ENCODE data around the gene MGLL. TPM values are rescaled to one million over a fixed set of nuclear protein-coding genes. Genes with fewer than 3 reads are reported as not detected.

MGLL gene
- polyA plus RNA-seq, 2 donors, result 78.0 to 99.1 TPM

DNA sequence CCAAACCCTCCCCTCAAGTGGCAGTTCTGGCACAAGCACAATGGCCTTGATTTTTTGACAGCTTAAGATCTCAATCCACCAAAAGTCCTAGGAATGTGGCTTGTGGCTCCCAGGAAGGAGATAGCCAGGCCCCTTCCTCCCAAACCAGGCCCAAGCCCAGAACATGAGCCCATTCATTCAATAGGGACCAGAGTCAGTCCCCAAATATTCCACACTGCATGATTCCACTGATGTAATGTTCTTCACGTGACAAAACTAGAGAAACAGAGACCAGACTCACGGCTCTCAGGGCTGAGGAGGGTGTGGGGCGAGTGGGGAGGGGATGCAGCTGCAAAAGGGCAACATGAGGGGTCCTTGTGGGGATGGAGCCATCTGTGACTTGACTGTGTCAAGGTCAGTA is 124.0 kb downstream of the MGLL start:
- peak overlapping the region; percentile 89 to 90 for H3K27ac ChIP-seq (ENCODE audit: low read depth in 2 of 2, low read length in 1 of 2)
- no peak overlapping the region for H3K4me3 ChIP-seq (ENCODE audit: low read depth in 1 of 2, low read length in 2 of 2)
- 65 to 75% methylated on average over 3 of the region's 3 CpGs for WGBS, 2 donors
- no peaks in the 10 kb centered on the region for H3K9me3 ChIP-seq (ENCODE audit: control insufficient read depth in 2 of 2, insufficient read depth in 1 of 2, low read depth in 1 of 2, low read length in 1 of 2)
- peaks cover 2 to 3% of the 10 kb centered on the region in 2 donors for H3K36me3 ChIP-seq (ENCODE audit: control insufficient read depth in 2 of 2, insufficient read depth in 2 of 2, low read length in 1 of 2)
- H3K4me1 ChIP-seq (ENCODE audit: control insufficient read depth in 2 of 2, insufficient read depth in 2 of 2, low read length in 1 of 2), result peaks cover 0 to 26% of the 10 kb centered on the region in 2 donors
- H3K27me3 ChIP-seq (ENCODE audit: control insufficient read depth in 1 of 2, insufficient read depth in 2 of 2, low read length in 2 of 2), result no peaks in the 10 kb centered on the region

DNA sequence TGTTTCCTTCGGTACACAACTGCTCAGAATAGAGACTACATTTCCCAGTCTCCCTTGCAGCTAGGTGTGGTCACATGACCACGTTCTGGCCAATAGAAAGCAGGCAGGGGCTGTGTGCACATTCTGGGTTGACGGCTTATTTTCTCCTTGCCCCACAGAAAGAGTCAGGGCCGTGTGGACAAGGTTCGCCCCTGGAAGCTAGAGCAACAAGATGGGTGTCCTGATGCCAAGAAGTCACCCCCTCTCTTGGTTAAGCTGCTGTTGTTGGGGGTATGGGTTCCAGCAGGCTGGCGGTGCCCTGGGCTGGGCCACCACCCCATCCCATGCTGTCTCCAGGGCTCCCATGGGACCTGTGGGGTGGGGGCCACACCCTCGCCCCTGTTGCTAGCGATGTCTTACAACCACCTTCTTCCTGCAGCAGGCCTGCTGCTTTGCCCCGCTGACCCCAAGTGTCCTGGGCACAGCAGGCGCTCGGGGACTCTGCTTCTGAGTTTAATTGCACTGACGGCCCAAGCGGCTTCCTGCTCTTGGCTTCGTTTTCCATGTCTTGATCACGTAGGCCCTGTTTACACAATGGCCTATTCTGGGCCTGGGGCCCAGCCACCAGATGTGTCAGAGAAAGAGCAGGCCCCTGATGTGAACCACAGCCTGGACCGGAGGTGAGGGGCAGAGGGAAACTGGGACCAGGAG is 124.6 kb downstream of the MGLL start:
- Histone ChIP-seq H3K27ac (ENCODE audit: low read depth in 2 of 2, low read length in 1 of 2) (peak overlapping the region; percentile 89 to 90), H3K9me3 (ENCODE audit: control insufficient read depth in 2 of 2, insufficient read depth in 1 of 2, low read depth in 1 of 2, low read length in 1 of 2) (no peaks in the 10 kb centered on the region), H3K4me3 (ENCODE audit: low read depth in 1 of 2, low read length in 2 of 2) (peak overlapping the region in 1 of 2 donors; percentile 5), H3K4me1 (ENCODE audit: control insufficient read depth in 2 of 2, insufficient read depth in 2 of 2, low read length in 1 of 2) (peaks cover 0 to 26% of the 10 kb centered on the region in 2 donors), H3K36me3 (ENCODE audit: control insufficient read depth in 2 of 2, insufficient read depth in 2 of 2, low read length in 1 of 2) (peaks cover 3 to 8% of the 10 kb centered on the region in 2 donors), H3K27me3 (ENCODE audit: control insufficient read depth in 1 of 2, insufficient read depth in 2 of 2, low read length in 2 of 2) (no peaks in the 10 kb centered on the region)
- 28 to 33% methylated on average over 16 of the region's 16 CpGs for WGBS, 2 donors

DNA sequence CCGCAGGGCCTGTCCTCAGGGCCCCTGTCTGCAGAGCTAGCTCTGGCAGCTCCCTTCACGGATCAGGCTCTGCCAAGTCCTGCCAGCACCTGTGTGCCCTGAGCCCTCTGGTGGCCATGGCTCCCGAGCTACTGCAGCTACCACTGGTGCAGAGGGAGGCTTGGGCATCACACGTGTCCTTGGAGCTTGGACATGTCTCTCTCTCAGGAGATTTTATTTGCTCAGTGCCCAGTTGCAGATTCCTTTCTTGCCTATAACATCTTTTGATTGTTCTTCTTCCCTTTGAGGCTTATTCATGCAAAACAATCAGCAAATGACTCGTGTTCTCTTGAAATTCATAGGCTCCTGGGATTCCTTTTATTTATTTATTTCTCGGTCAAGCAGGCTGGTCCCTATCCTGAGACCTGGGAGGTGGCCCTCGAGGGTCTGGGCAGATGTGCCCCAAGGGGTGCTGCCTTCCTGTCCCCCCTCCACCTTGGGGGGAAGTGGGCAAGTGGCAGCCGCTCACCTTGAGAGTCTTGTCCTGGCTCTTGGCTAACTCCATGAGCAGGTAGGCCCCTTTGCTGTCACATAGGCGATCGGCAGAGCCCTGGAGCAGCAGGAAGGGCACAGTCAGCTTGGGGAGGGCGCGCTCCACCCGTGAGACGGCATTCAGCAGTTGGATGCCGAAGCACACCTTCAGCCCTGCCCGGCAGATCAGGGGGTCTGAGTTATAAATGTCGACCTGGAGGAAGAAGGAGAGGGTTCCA is 127.7 kb downstream of the MGLL start:
- peaks cover 0 to 16% of the 10 kb centered on the region in 2 donors for H3K4me1 ChIP-seq (ENCODE audit: control insufficient read depth in 2 of 2, insufficient read depth in 2 of 2, low read length in 1 of 2)
- H3K27me3 ChIP-seq (ENCODE audit: control insufficient read depth in 1 of 2, insufficient read depth in 2 of 2, low read length in 2 of 2), result no peaks in the 10 kb centered on the region
- no peak overlapping the region for H3K27ac ChIP-seq (ENCODE audit: low read depth in 2 of 2, low read length in 1 of 2)
- H3K9me3 ChIP-seq (ENCODE audit: control insufficient read depth in 2 of 2, insufficient read depth in 1 of 2, low read depth in 1 of 2, low read length in 1 of 2), result no peaks in the 10 kb centered on the region
- H3K4me3 ChIP-seq (ENCODE audit: low read depth in 1 of 2, low read length in 2 of 2), result no peak overlapping the region
- peaks cover 8 to 23% of the 10 kb centered on the region in 2 donors for H3K36me3 ChIP-seq (ENCODE audit: control insufficient read depth in 2 of 2, insufficient read depth in 2 of 2, low read length in 1 of 2)
- 70% methylated on average over 17 of the region's 17 CpGs for WGBS, 2 donors

- Histone ChIP-seq H3K9me3 (ENCODE audit: control insufficient read depth in 2 of 2, insufficient read depth in 1 of 2, low read depth in 1 of 2, low read length in 1 of 2) (no peaks in the 10 kb centered on the region), H3K27ac (ENCODE audit: low read depth in 2 of 2, low read length in 1 of 2) (no peak overlapping the region), H3K27me3 (ENCODE audit: control insufficient read depth in 1 of 2, insufficient read depth in 2 of 2, low read length in 2 of 2) (no peaks in the 10 kb centered on the region), H3K4me1 (ENCODE audit: control insufficient read depth in 2 of 2, insufficient read depth in 2 of 2, low read length in 1 of 2) (peaks cover 0 to 14% of the 10 kb centered on the region in 2 donors), H3K36me3 (ENCODE audit: control insufficient read depth in 2 of 2, insufficient read depth in 2 of 2, low read length in 1 of 2) (peaks cover 8 to 28% of the 10 kb centered on the region in 2 donors), H3K4me3 (ENCODE audit: low read depth in 1 of 2, low read length in 2 of 2) (no peak overlapping the region)
- 89% methylated on average over 7 of the region's 7 CpGs for WGBS, 2 donors
Measured at GRCh38 chr3:127693336-127693843, 128.9 kb downstream of the MGLL start.

- 86 to 91% methylated on average over 21 of the region's 21 CpGs for WGBS, 2 donors
- peaks cover 8 to 28% of the 10 kb centered on the region in 2 donors for H3K36me3 ChIP-seq (ENCODE audit: control insufficient read depth in 2 of 2, insufficient read depth in 2 of 2, low read length in 1 of 2)
- H3K4me1 ChIP-seq (ENCODE audit: control insufficient read depth in 2 of 2, insufficient read depth in 2 of 2, low read length in 1 of 2), result peaks cover 0 to 12% of the 10 kb centered on the region in 2 donors
- no peaks in the 10 kb centered on the region for H3K27me3 ChIP-seq (ENCODE audit: control insufficient read depth in 1 of 2, insufficient read depth in 2 of 2, low read length in 2 of 2)
- no peak overlapping the region for H3K27ac ChIP-seq (ENCODE audit: low read depth in 2 of 2, low read length in 1 of 2)
- H3K9me3 ChIP-seq (ENCODE audit: control insufficient read depth in 2 of 2, insufficient read depth in 1 of 2, low read depth in 1 of 2, low read length in 1 of 2), result no peaks in the 10 kb centered on the region
- no peak overlapping the region for H3K4me3 ChIP-seq (ENCODE audit: low read depth in 1 of 2, low read length in 2 of 2)
Measured at GRCh38 chr3:127692501-127693335, 129.6 kb downstream of the MGLL start.

GRCh38 chr3:127691974-127692373 is 130.3 kb downstream of the MGLL start:
- Histone ChIP-seq H3K4me3 (ENCODE audit: low read depth in 1 of 2, low read length in 2 of 2) (no peak overlapping the region), H3K36me3 (ENCODE audit: control insufficient read depth in 2 of 2, insufficient read depth in 2 of 2, low read length in 1 of 2) (peaks cover 8 to 28% of the 10 kb centered on the region in 2 donors), H3K4me1 (ENCODE audit: control insufficient read depth in 2 of 2, insufficient read depth in 2 of 2, low read length in 1 of 2) (peaks cover 0 to 6% of the 10 kb centered on the region in 2 donors), H3K27ac (ENCODE audit: low read depth in 2 of 2, low read length in 1 of 2) (no peak overlapping the region), H3K27me3 (ENCODE audit: control insufficient read depth in 1 of 2, insufficient read depth in 2 of 2, low read length in 2 of 2) (no peaks in the 10 kb centered on the region), H3K9me3 (ENCODE audit: control insufficient read depth in 2 of 2, insufficient read depth in 1 of 2, low read depth in 1 of 2, low read length in 1 of 2) (no peaks in the 10 kb centered on the region)
- WGBS, 2 donors, result 89 to 91% methylated on average over 6 of the region's 6 CpGs

DNA sequence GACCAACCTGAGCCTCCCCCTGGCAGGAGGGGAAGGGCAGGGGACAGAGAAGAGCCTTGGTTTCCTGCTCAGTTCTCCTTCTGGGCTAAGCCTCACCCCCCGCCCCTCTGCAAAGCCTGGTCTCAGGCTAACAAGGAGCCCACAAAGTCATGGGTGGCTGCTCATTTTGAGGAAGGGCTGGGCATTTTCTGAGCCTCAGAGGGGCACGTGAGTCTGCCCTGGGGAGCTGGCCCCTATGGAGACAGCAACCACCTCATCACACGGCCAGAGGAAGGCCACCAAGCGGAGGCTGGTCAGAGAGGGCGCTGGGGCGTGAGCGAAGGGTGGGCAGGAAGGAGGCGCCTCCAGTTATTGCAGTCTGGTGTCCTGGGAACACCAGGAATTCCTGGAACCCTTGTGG is 130.8 kb downstream of the MGLL start:
- Histone ChIP-seq H3K27ac (ENCODE audit: low read depth in 2 of 2, low read length in 1 of 2) (peak overlapping the region in 1 of 2 donors; percentile 5), H3K36me3 (ENCODE audit: control insufficient read depth in 2 of 2, insufficient read depth in 2 of 2, low read length in 1 of 2) (peaks cover 8 to 28% of the 10 kb centered on the region in 2 donors), H3K27me3 (ENCODE audit: control insufficient read depth in 1 of 2, insufficient read depth in 2 of 2, low read length in 2 of 2) (no peaks in the 10 kb centered on the region), H3K4me3 (ENCODE audit: low read depth in 1 of 2, low read length in 2 of 2) (no peak overlapping the region), H3K9me3 (ENCODE audit: control insufficient read depth in 2 of 2, insufficient read depth in 1 of 2, low read depth in 1 of 2, low read length in 1 of 2) (no peaks in the 10 kb centered on the region), H3K4me1 (ENCODE audit: control insufficient read depth in 2 of 2, insufficient read depth in 2 of 2, low read length in 1 of 2) (peaks cover 0 to 2% of the 10 kb centered on the region in 2 donors)
- WGBS, 2 donors, result 91 to 96% methylated on average over 8 of the region's 8 CpGs

GRCh38 chr3:127690823-127691452 is 131.4 kb downstream of the MGLL start:
- Histone ChIP-seq H3K27ac (ENCODE audit: low read depth in 2 of 2, low read length in 1 of 2) (peak overlapping the region in 1 of 2 donors; percentile 66), H3K36me3 (ENCODE audit: control insufficient read depth in 2 of 2, insufficient read depth in 2 of 2, low read length in 1 of 2) (peaks cover 8 to 28% of the 10 kb centered on the region in 2 donors), H3K9me3 (ENCODE audit: control insufficient read depth in 2 of 2, insufficient read depth in 1 of 2, low read depth in 1 of 2, low read length in 1 of 2) (no peaks in the 10 kb centered on the region), H3K4me3 (ENCODE audit: low read depth in 1 of 2, low read length in 2 of 2) (no peak overlapping the region), H3K4me1 (ENCODE audit: control insufficient read depth in 2 of 2, insufficient read depth in 2 of 2, low read length in 1 of 2) (peaks cover 0 to 2% of the 10 kb centered on the region in 2 donors), H3K27me3 (ENCODE audit: control insufficient read depth in 1 of 2, insufficient read depth in 2 of 2, low read length in 2 of 2) (no peaks in the 10 kb centered on the region)
- 79 to 88% methylated on average over 4 of the region's 4 CpGs for WGBS, 2 donors

GRCh38 chr3:127690106-127690505 is 132.2 kb downstream of the MGLL start:
- 33 to 49% methylated on average over 4 of the region's 4 CpGs for WGBS, 2 donors
- Histone ChIP-seq H3K27me3 (ENCODE audit: control insufficient read depth in 1 of 2, insufficient read depth in 2 of 2, low read length in 2 of 2) (no peaks in the 10 kb centered on the region), H3K27ac (ENCODE audit: low read depth in 2 of 2, low read length in 1 of 2) (peak overlapping the region; percentile 66 to 78), H3K9me3 (ENCODE audit: control insufficient read depth in 2 of 2, insufficient read depth in 1 of 2, low read depth in 1 of 2, low read length in 1 of 2) (no peaks in the 10 kb centered on the region), H3K4me1 (ENCODE audit: control insufficient read depth in 2 of 2, insufficient read depth in 2 of 2, low read length in 1 of 2) (peaks cover 0 to 2% of the 10 kb centered on the region in 2 donors), H3K36me3 (ENCODE audit: control insufficient read depth in 2 of 2, insufficient read depth in 2 of 2, low read length in 1 of 2) (peaks cover 8 to 28% of the 10 kb centered on the region in 2 donors), H3K4me3 (ENCODE audit: low read depth in 1 of 2, low read length in 2 of 2) (no peak overlapping the region)

All from esophagus (tissue), 2 donors.